Psoas muscle (tissue), 8 donors: ENCODE measurements around the gene SRSF3. TPM values are rescaled to one million over a fixed set of nuclear protein-coding genes. Genes with fewer than 3 reads are reported as not detected.

Experiments
- ATAC-seq, 4 donors: fragments of 200-7000 bp; cut with Tn5 transposase; one replicate each; pipeline ENCODE4 v1.9.1; 2020; ENCODE audit warnings: moderate library complexity in 3 of 4, mild to moderate bottlenecking in 2 of 4
- DNase-seq, 2 donors: peaks; one replicate each; pipeline ENCODE4 v3.0.0-alpha.2; 2020
- H3K27ac ChIP-seq: fragments of 200-600 bp; one replicate; pipeline ENCODE4 v1.8.0; 2022
- H3K27me3 ChIP-seq, 3 donors: fragments of 200-600 bp in 1 of 3; one replicate each; pipeline versions ENCODE4 v1.6.1 to v1.8.0; 2013 to 2022; ENCODE audit warnings: low read length in 2 of 3, mild to moderate bottlenecking in 2 of 3, moderate library complexity in 1 of 3; ENCODE audit not compliant: insufficient read depth in 3 of 3
- H3K36me3 ChIP-seq, 2 donors: fragments of 200-600 bp in 1 of 2; one replicate each; pipeline versions ENCODE4 v1.6.1 to v1.8.0; 2013 to 2022; ENCODE audit warnings: low read depth in 1 of 2, mild to moderate bottlenecking in 1 of 2, moderate library complexity in 1 of 2; ENCODE audit not compliant: insufficient read depth in 1 of 2
- H3K4me1 ChIP-seq: fragments of 200-600 bp; one replicate; pipeline ENCODE4 v1.8.0; 2022
- H3K4me3 ChIP-seq: fragments of 200-600 bp; one replicate; pipeline ENCODE4 v1.8.0; 2022; ENCODE audit warnings: mild to moderate bottlenecking
- H3K9me3 ChIP-seq: fragments of 200-600 bp; one replicate; pipeline ENCODE4 v1.8.0; 2022
- WGBS, 3 donors: extraction: QIAGEN DNeasy Blood & Tissue Kit; methylation state at CpG; one replicate each; pipeline versions ENCODE4 v1.1.6 to v1.1.7; 2013; 5-methylcytosine and 5-hydroxymethylcytosine counted together
- intact Hi-C, 2 donors: fragments of 100-400 bp; cut with DNase I; formaldehyde crosslinking; loops; one replicate each; pipeline versions ENCODE4 v1.11.0 to v1.14.2; 2022
- polyA plus RNA-seq, 3 donors: library from polyadenylated mRNA; stranded (reverse); fragments of 200-250 nt; gene quantifications; one replicate each; pipeline ENCODE4 v1.2.3, GENCODE V29; 2013
- total RNA-seq, 4 donors: library from RNA; stranded (reverse); fragmentation: NEBNext Ultra II Directional in 2 of 4; extraction: Animal tissue kit (Norgen Biotek cat#: 25700) in 2 of 4; gene quantifications; one replicate each; pipeline versions ENCODE4 v1.2.1 to v1.2.4, GENCODE V29; 2021 to 2023
- TF ChIP-seq, protein P1 (sequence below): fragments of 200-600 bp; IDR thresholded peaks from one replicate; pipeline ENCODE4 v1.8.0; 2022; ENCODE audit warnings: antibody characterized with exemption
- donor health status: healthy with polysubstance abuse.
- donor health status: DM: no; HTN: no; CAD: no; lungs with moderate emphysema.
- donor health status: Bipolar disorder and iron deficiency.
- donor health status: healthy.
- donor health status: DM: yes; HTN: yes; CAD: no.
- donor health status: DM: no; HTN: no; CAD: no.
- donor health status: DM: no; HTN: no; CAD: no.
- donor health status: DM: yes; HTN: yes; CAD: no.

SRSF3 gene
- total and polyA plus RNA-seq, 7 donors = 64.6 to 267 (median 154) TPM

DNA sequence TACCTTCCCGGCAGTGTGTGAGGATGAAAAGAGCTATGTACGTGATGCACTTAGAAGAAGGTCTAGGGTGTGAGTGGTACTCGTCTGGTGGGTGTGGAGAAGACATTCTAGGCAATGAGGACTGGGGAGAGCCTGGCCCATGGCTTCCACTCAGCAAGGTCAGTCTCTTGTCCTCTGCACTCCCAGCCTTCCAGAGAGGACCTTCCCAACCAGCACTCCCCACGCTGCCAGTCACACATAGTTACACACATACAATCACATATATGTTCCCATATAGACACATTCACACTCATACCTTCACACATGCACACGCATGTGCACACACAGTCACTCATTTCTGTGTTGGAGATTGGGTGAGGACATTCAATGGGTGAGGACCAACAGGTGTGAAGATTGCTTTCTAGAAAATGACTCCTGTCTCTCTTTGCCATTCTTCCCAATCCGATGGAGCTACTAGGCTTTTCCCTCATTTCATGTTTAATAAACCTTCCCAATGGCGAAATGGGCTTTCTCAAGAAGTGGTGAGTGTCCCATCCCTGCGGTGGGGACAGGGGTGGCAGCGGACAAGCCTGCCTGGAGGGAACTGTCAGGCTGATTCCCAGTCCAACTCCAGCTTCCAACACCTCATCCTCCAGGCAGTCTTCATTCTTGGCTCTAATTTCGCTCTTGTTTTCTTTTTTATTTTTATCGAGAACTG, 30.4 kb downstream of the SRSF3 start:
- Histone ChIP-seq H3K27me3 (no peaks in the 10 kb centered on the region), H3K27ac (no peak overlapping the region), H3K9me3 (no peaks in the 10 kb centered on the region), H3K4me3 (no peak overlapping the region), H3K4me1 (peaks cover 16% of the 10 kb centered on the region), H3K36me3 (no peaks in the 10 kb centered on the region)
- WGBS, 3 donors = 55 to 65% (median 57%) methylated on average over 11 of the region's 11 CpGs
- TF ChIP-seq, protein P1, sequence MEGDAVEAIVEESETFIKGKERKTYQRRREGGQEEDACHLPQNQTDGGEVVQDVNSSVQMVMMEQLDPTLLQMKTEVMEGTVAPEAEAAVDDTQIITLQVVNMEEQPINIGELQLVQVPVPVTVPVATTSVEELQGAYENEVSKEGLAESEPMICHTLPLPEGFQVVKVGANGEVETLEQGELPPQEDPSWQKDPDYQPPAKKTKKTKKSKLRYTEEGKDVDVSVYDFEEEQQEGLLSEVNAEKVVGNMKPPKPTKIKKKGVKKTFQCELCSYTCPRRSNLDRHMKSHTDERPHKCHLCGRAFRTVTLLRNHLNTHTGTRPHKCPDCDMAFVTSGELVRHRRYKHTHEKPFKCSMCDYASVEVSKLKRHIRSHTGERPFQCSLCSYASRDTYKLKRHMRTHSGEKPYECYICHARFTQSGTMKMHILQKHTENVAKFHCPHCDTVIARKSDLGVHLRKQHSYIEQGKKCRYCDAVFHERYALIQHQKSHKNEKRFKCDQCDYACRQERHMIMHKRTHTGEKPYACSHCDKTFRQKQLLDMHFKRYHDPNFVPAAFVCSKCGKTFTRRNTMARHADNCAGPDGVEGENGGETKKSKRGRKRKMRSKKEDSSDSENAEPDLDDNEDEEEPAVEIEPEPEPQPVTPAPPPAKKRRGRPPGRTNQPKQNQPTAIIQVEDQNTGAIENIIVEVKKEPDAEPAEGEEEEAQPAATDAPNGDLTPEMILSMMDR = no peak
- intact Hi-C loops = loop anchor here (2.0 to 5.0 kb wide), 3 partner anchors 54 to 103 kb away; partner anchors contain the start of gene CDKN1A (in 1 of the 2)
- ATAC-seq (no peak), DNase-seq (no peak)

DNA sequence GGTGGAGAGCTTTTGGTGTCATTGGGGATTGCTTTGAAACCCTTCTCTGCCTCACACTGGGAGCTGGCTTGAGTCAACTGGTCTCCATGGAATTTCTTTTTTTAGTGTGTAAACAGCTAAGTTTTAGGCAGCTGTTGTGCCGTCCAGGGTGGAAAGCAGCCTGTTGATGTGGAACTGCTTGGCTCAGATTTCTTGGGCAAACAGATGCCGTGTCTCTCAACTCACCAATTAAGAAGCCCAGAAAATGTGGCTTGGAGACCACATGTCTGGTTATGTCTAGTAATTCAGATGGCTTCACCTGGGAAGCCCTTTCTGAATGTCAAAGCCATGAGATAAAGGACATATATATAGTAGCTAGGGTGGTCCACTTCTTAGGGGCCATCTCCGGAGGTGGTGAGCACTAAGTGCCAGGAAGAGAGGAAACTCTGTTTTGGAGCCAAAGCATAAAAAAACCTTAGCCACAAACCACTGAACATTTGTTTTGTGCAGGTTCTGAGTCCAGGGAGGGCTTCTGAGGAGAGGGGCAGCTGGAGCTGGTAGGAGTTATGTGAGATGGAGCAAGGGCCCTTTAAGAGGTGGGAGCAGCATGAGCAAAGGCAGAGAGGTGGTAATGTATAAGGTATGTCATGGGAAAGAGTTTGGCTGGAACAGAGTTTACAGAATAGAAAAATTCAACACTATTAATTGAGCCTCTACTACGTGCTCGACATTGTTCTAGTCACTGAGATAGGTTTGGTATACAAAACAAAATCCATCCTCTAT, 31.2 kb downstream of the SRSF3 start:
- no peak for DNase-seq
- H3K36me3 ChIP-seq = no peaks in the 10 kb centered on the region

DNA sequence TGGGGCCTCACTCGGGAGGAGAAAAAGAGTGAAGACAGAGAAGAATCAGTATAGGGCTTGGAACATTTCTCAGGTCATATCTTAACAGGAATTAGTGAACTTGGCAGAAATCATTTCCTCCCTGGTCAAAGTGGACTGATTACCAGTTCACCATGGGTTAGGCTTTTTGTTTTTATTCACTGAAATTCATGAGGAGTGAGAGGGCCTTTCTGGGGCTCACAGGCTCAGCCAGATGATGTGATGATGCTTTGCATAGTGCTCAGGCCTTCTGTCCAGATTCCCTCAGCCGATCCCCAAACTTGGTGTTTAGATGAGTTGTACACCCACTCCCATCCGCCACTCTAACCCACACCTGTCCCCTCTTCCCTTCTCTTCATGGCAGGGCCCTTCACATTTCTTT, 32.5 kb downstream of the SRSF3 start:
- Histone ChIP-seq H3K4me3 (no peak overlapping the region), H3K27ac (no peak overlapping the region), H3K4me1 (peaks cover 16% of the 10 kb centered on the region), H3K36me3 (no peaks in the 10 kb centered on the region), H3K27me3 (no peaks in the 10 kb centered on the region), H3K9me3 (no peaks in the 10 kb centered on the region)
- TF ChIP-seq, protein P1 = no peak
- ATAC-seq = no peak
- WGBS, 3 donors = 87 to 96% (median 90%) methylated on average over 3 of the region's 3 CpGs
- no peak for DNase-seq
- intact Hi-C loops = no loop called here

More for the DNA sequence above, 31.2 kb downstream of the SRSF3 start:
- Histone ChIP-seq H3K4me1 (peaks cover 16% of the 10 kb centered on the region), H3K4me3 (no peak overlapping the region), H3K9me3 (no peaks in the 10 kb centered on the region), H3K27ac (peak overlapping the region; percentile 11), H3K27me3 (no peaks in the 10 kb centered on the region)
- peak in 1 of 4 donors; percentile 2 for ATAC-seq
- intact Hi-C loops = loop anchor here in 1 of 2 donors (2.0 kb wide), 1 partner anchor 53 kb away; the partner anchor contains the start of gene CDKN1A
- WGBS, 3 donors = 36 to 51% (median 36%) methylated on average over 5 of the region's 5 CpGs
- TF ChIP-seq, protein P1 = no peak

DNA sequence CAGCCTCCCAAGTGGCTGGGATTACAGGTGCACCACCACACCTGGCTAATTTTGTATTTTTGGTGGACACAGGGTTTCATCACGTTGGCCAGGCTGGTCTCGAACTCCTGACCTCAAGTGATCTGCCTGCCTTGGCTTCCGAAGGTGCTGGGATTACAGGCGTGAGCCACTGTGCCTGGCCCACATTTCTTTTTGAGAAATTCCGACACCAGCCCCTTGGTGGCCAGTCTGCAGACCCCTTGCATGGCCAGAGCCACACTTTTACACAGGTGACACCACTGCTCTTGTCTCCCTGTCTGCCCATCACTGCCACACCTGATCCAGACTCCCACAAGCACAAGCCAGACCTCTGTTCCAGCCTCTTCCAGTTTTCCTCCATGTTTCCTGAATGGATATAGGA, 33.0 kb downstream of the SRSF3 start:
- intact Hi-C loops = no loop called here
- H3K27me3 ChIP-seq = no peaks in the 10 kb centered on the region
- H3K9me3 ChIP-seq = no peaks in the 10 kb centered on the region
- 91 to 94% (median 94%) methylated on average over 5 of the region's 5 CpGs for whole genome bisulfite sequencing, 3 donors
- no peaks in the 10 kb centered on the region for H3K36me3 ChIP-seq
- TF ChIP-seq, protein P1 = no peak
- no peak overlapping the region for H3K4me3 ChIP-seq
- H3K4me1 ChIP-seq = peaks cover 16% of the 10 kb centered on the region
- H3K27ac ChIP-seq = peak overlapping the region; percentile 36
- no peak for ATAC-seq
- DNase-seq = no peak
